ENCODE measurements around the gene SPG7.
"Not testable (repeated sequence)": the region's sequence is repeated elsewhere in the genome, so short reads cannot be mapped to it uniquely, and the experiment has no call there.

SPG7 gene

DNA sequence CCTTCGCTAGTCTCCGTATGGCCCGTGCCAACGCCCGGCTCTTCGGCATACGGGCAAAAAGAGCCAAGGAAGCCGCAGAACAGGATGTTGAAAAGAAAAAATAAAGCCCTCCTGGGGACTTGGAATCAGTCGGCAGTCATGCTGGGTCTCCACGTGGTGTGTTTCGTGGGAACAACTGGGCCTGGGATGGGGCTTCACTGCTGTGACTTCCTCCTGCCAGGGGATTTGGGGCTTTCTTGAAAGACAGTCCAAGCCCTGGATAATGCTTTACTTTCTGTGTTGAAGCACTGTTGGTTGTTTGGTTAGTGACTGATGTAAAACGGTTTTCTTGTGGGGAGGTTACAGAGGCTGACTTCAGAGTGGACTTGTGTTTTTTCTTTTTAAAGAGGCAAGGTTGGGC, 54.7 kb downstream of the SPG7 start:
- no peak for DNase-seq (ENCODE audit: low read depth, low spot score)

GRCh38 chr16:89563639-89564392, 55.6 kb downstream of the SPG7 start:
- no peak for DNase-seq (ENCODE audit: low read depth, low spot score)

DNA sequence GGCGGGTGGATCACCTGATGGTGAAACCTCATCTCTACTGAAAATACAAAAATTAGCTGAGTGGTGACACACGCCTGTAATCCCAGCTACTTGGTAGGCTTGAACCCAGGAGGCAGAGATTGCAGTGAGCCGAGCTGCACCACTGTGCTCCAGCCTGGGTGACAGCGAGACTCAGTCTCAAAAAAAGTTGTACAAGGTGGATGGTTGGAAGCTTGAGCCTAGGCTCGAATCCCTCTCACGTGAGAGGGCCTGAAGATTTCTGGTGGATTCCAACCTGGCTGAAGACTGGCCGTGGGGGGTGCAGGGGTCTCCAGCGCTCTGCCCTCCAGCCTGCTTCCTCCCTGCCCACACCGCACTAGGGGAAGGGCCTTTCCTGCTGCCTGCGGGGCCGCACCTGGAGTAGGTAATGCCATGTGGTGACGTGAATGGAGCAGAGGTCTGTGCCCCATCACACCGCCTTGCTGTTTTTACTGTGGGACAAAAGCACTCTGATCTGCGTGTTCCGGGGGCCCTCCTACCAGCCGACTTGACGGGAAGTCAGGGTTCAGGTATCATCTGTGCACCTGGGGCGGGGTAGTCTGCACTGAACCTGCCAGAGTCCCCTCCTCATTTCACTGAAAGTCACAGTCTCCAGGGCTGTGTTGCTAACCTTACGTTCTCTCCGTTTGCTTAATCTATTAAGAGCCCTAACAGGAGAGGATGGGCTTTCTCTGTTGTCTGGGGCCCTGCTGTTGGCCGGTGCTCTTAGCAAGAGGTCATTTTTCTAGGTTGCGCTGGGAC, 56.5 kb downstream of the SPG7 start:
- DNase-seq (ENCODE audit: low read depth, low spot score), result peak; percentile 51

- DNase-seq (ENCODE audit: low read depth, low spot score), result peak; percentile 79
Measured at GRCh38 chr16:89565256-89565505, 57.0 kb downstream of the SPG7 start.

DNA sequence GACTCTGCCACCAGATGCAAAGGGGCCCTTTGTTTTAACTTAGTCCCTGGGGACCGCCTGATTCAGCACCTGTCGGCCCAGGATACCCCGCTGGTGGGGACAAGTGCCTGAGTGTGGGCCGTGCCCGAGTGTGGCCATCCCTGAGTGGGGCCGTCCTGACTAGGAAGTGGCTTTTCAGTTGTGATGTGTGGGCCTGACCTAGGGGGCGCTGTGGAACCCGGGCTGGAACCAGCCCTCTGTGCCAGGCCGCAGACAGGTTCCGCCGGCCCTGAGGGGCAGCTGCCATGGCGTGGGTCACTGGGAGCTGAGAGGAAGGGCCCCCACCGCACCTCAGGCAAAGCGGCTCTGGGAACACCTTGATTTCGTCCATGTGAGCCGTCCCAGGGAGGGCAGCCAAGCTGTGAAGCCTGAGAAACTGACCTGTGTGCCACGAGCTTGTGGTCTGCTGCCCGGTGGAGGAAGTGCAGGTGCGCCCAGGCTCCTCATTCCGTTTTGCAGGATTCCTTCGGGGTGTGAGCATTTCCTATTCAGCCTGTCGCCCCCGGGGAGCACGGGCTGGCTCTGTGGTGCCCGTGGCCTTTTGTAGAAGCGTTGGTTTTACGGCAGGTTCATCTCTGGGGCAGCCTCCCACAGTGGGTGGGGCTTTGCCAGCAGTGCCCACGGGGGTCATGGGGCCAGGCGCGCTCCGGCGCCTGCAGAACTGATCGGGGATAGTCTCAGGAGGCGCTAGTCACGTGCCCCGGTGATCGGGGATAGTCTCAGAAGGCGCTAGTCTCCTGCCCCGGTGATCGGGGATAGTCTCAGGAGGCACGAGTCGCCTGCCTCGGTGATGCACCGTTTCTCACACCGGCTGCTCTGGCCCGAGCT, 57.5 kb downstream of the SPG7 start:
- peak; percentile 83 for DNase-seq (ENCODE audit: low read depth, low spot score)

DNA sequence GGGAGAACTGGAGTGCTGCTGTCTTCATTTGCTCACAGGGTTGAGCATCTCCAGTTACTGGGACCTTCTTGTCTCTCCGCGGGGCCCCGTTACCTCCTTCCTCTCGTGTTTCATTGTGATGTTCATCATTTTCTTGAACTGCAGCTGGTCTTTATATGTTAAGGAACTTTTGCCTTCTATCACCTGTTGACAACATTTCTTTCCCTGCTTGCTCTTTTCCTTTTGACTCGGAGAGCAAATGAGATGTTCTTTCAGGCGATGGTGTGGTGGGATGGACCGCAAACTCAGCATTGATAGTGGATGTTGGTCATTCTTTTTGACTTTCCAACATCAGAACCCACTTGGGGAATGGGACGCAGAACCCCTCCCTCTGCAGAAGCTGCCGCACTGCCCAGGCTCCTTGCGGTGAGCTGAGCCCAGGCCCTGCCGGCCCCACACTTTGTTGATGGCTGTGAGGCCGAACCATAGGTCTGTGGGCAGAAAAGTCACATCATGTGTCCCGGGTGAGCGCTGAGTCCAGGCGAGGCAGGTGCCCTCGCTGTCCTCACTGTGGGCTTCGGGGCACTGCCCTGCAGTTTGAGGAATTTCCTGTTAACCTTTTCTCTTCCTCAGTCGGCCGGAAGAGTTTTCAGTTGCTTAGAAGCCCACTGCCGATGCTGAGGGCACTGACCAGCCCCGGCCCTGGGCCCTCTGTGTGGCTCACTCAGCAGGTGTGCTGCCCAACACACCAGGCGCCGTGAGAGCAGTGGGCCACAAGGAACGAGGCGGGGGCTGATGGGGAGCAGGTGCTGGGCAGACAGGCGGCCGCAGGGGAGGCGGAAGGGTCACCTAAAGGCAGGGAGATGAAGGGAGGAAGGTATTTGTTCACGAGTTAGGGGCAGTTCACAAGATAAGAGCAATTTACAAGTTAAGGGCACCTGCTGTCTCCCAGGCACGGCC, 59.7 kb downstream of the SPG7 start:
- DNase-seq (ENCODE audit: low read depth, low spot score), result no peak

GRCh38 chr16:89569506-89570341, 61.5 kb downstream of the SPG7 start:
- DNase-seq (ENCODE audit: low read depth, low spot score), result no peak

DNA sequence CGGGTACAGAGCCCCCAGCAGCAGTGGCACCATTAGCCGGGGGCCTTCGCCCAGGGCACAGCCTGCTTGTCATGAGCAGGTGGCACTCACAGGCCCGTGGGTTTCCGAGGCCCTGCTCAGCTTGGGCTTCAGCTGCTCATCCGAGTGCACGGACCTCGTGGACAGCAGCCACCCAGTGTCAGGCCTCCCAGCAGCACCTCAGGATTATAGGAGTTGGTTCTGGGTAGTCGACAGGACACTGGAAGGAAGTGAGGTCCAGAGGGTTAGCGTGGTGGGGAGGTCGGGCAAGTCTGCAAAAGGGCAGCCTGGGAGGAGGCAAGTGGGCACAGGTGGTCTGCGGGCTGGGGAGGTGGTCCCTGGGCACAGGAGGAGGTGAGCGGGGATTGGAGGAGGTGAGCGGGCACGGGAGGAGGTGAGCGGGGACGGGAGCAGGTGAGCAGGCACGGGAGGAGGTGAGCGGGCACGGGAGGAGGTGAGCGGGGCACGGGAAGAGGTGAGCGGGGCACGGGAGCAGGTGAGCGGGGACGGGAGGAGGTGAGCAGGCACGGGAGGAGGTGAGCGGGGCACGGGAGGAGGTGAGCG, 62.2 kb downstream of the SPG7 start:
- DNase-seq (ENCODE audit: low read depth, low spot score), result no peak

DNA sequence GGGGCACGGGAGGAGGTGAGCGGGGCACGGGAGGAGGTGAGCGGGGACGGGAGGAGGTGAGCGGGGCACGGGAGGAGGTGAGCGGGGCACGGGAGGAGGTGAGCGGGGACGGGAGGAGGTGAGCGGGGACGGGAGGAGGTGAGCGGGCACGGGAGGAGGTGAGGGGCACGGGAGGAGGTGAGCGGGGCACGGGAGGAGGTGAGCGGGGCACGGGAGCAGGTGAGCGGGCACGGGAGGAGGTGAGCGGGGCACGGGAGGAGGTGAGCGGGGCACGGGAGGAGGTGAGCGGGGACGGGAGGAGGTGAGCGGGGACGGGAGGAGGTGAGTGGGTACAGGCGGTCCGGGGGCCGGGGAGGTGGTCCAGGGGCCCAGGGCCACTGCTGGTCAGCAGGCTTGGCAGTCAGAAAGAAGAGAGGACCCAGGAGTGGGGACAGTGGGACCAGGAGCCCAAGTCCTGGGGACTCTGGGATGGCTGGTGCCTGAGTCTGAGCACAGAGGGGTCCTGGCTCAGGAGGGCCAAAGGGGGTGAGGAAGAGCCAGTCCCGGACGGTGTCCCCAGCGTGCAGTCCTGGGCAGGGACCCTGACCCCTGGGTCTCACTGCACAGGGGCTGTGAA, 62.9 kb downstream of the SPG7 start:
- DNase-seq (ENCODE audit: low read depth, low spot score), result not testable (repeated sequence)

DNA sequence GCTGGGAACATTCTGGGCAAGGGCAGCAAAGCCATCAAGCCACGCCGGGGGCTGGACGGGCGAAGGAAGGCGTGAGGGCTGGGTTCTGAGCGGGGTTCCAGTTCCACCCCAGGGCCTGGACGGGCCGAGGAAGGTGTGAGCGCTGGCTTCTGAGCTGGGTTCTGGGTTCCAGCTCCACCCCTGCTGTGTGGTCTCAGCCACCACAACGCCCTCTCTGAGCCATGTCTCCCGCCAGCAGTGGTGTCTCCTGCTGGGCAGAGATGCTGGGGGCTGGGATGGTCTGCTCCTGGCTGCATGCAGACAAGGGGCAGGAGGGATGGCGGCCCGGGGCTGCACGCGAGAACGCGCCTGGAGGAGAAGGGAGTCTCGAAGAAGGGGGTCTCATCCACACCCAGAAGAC, 63.4 kb downstream of the SPG7 start:
- DNase-seq (ENCODE audit: low read depth, low spot score), result no peak

- DNase-seq (ENCODE audit: low read depth, low spot score), result no peak
Measured at GRCh38 chr16:89572073-89572484, 63.9 kb downstream of the SPG7 start.

DNA sequence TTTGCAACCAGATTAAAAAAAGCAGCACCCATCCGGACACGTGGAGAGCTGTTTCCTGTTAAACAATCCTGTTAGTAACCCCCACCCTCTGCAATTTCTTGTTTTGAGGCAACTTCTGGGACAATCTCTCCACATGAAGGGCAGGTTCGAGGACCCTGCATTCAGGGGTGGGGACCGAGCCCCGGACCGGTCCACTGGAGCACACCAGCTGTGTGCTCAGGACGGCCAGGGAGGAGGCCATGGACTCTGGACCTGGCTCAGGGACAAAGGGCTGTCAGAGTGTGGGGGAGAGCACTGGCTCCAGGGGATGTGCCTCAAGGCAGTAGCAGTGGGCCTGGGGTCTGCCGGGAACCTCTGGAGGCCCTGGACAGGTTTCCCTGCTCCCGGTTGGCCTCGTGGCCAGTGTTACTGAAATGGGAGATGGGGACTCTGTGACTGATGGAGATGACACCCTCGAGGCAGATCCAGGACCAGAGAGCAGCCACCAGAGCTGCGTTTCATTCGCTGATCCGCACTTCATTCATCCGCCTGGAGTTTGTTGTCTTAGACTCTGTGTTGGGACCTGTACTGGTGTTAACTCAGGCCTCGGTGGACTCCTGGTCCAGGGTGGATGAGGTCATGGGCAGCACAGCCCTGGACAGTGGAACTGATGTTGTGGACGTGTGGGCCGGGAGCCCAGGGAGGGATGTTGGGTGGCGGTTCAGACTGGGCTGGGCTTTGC, 64.4 kb downstream of the SPG7 start:
- no peak for DNase-seq (ENCODE audit: low read depth, low spot score)

DNA sequence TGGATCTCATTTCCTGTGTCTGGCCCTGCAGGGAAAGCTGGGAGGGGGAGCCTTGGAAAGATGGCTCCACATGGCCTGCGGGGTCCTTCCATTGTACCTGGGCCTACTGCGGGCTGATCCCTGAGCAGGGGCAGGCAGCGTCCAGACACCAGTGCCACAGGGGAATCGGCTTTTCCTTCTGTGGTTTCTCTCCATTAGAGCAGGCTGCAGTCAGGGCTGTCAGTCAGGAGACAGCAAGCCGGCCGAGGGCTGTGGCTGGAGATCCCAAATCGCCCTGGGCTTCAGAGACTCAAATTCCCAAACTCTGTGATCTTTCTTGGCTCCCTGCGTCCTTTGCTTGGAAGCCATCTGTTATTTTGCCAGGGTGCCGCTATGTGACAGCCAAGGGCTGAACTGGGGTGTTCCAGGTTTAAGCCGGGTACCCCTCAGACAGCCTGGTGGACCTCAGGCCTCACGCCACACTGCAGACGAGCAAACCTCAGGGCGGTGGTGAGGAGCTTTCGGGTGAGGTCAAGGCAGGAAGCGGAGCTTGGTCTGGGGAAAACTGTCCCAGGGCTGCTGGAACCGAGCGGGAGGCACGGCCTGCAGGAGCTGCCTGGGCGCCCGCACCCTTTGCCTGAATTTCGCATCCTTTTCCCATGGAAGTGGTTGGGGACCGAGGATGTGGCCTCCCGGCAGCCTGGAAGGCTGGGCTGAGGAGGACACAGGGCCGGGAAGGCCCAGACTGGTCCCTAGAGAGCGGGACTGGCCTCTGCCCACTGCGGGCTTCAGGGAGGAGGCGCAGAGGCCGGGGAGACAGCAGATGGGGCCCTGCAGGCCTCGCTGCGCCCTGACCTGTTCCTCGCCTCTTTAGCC, 65.8 kb downstream of the SPG7 start:
- peak; percentile 83 for DNase-seq (ENCODE audit: low read depth, low spot score)

GRCh38 chr16:89574681-89575246, 66.6 kb downstream of the SPG7 start:
- peak; percentile 88 for DNase-seq (ENCODE audit: low read depth, low spot score)

DNA sequence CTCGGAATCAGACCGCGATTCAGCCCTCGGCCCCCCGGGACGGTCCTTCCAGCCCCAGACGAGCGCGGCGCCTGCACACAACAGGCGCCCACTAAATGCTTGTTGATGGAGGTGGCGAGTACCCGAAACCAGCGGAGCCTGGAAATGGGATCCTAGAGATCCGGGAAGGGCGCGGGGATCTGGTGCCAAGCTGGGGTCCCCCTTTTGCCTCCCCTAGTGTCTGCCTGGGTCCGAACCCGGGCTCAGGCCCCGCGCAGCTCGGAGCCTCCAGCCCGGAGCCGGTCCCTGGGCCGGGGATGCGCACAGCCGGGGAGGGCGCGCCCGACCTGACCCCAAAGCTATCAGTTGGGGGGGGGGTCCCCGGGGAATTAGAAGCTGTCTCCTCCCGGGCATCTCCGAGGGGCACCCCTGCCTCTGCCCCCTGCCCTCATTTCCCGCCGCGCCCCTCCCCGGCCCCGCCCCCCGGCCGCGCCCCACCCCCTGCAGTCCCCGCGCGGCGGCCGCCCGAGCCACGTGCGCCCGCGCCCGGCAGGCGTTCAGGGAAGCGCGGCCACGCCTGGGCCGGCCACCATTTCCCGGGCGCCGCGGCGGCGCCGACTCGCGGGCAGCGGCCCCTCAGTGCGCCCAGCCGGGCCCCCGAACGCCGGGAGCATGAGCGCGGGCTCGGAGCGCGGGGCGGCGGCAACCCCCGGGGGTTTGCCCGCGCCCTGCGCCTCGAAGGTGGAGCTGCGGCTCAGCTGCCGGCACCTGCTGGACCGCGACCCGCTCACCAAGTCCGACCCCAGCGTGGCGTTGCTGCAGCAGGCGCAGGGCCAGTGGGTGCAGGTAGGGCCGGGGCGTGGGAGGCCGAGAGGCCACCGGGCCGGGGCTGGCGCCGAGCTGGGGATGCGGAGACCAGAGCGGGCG, 67.3 kb downstream of the SPG7 start, which contains the start of gene CPNE7:
Gene CPNE7 (plus strand): TSS at position 512 of the 906 bp plus-strand sequence. CDS start 140 bp downstream, at position 652.
- no peak for DNase-seq (ENCODE audit: low read depth, low spot score)
